LNCAP (cell line): ENCODE data around the gene DRGX.

Experiments used
- CTCF ChIP-seq: fragments of 450-650 bp; IDR thresholded peaks from 2 replicates; pipeline ENCODE4 v1.5.1; 2017; ENCODE audit warnings: mild to moderate bottlenecking

The DRGX gene

GRCh38 chr10:49364051-49364450 lies 31.8 kb downstream of the DRGX start:
- TF ChIP-seq CTCF, result no peak

- TF ChIP-seq CTCF, result no peak
Observed at GRCh38 chr10:49363309-49364031, 32.4 kb downstream of the DRGX start.

- TF ChIP-seq CTCF, result no peak
Observed at GRCh38 chr10:49362596-49363260, 33.2 kb downstream of the DRGX start.

GRCh38 chr10:49361735-49362568 lies 33.9 kb downstream of the DRGX start:
- TF ChIP-seq CTCF, result no peak

- no peak for TF ChIP-seq CTCF
Observed at GRCh38 chr10:49361178-49361554, 34.7 kb downstream of the DRGX start.

- no peak for TF ChIP-seq CTCF
Observed at GRCh38 chr10:49360271-49361177, 35.4 kb downstream of the DRGX start.
